GM12872 (cell line): ENCODE results near the gene ATP6V0A4.

ENCODE experiments used
- TF ChIP-seq, protein P1 (sequence below): IDR thresholded peaks from 3 replicates; pipeline ENCODE4 v1.5.1; 2011; ENCODE audit warnings: low read depth, mild to moderate bottlenecking, low read length, moderate library complexity; ENCODE audit not compliant: insufficient read depth

Gene ATP6V0A4

DNA sequence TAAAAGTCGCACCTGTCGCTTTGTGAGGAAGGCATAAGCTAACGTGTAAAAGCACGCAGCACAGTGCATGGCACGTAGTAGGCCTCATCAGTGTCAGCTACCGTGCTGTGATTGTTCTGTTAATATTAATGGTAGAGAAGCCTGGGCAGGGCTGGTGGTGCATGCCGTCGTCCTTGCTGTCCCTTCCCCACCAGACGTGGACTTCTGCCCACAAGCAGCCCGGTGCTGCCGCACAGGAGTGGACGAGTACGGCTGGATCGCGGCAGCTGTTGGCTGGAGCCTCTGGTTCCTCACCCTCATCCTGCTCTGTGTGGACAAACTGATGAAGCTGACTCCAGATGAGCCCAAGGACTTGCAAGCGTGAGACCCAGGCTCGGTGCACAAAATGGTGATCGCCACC is 4.7 kb upstream of the ATP6V0A4 start:
- TF ChIP-seq, protein P1, sequence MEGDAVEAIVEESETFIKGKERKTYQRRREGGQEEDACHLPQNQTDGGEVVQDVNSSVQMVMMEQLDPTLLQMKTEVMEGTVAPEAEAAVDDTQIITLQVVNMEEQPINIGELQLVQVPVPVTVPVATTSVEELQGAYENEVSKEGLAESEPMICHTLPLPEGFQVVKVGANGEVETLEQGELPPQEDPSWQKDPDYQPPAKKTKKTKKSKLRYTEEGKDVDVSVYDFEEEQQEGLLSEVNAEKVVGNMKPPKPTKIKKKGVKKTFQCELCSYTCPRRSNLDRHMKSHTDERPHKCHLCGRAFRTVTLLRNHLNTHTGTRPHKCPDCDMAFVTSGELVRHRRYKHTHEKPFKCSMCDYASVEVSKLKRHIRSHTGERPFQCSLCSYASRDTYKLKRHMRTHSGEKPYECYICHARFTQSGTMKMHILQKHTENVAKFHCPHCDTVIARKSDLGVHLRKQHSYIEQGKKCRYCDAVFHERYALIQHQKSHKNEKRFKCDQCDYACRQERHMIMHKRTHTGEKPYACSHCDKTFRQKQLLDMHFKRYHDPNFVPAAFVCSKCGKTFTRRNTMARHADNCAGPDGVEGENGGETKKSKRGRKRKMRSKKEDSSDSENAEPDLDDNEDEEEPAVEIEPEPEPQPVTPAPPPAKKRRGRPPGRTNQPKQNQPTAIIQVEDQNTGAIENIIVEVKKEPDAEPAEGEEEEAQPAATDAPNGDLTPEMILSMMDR = no peak

- TF ChIP-seq, protein P1 = no peak
Observed at GRCh38 chr7:138801256-138801655, 3.3 kb upstream of the ATP6V0A4 start.

DNA sequence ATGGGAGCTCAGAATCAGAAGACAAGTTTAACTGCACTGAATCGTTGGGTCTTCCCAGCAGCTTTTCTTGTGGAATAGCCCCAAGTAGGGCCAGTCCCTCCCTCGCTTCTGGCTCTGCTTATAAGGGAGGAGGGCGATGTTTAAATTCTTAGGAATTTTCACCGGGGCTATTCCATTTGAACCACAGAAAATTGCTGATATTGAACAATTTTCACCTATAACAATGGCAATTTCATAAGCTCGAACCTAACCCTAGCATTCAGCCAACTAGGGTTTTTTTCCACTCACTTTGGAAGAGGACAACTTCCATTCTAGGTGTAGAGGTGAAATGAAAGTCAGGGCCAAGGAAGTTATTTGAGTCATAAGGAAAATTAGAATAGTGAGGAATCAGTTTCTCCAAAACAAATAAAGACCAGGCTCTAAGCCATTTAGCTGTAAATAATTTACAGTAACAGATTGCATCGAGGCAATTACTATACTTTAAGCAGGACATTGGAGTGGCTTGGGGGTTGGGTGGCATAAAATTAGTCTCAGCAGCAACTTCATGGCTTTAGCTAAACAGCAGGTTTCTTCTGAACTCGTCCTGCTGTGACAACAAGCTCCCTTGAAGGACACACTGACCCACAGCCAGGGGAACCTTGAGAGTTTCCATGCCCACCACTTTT is 1.5 kb upstream of the ATP6V0A4 start:
- TF ChIP-seq, protein P1 = no peak

DNA sequence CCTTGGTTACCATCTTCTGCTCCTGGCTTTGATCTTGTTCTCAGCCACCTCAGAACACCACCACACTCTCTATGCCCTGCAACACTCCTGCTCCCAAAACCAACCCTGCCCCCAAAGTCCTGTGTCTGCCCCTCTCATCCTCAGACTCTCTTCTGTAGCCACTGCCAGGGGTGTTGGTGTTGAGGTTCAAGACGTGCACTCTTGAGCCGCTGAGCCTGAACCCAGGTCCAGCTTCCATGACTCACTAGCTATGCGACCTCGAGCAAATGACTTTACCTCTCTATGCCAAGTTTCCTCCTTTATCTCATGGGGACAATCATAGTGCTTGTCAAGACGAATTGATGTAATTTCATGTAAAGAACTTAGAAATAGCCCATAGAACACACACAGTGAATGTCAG is 840 bp upstream of the ATP6V0A4 start:
- TF ChIP-seq, protein P1 = no peak

DNA sequence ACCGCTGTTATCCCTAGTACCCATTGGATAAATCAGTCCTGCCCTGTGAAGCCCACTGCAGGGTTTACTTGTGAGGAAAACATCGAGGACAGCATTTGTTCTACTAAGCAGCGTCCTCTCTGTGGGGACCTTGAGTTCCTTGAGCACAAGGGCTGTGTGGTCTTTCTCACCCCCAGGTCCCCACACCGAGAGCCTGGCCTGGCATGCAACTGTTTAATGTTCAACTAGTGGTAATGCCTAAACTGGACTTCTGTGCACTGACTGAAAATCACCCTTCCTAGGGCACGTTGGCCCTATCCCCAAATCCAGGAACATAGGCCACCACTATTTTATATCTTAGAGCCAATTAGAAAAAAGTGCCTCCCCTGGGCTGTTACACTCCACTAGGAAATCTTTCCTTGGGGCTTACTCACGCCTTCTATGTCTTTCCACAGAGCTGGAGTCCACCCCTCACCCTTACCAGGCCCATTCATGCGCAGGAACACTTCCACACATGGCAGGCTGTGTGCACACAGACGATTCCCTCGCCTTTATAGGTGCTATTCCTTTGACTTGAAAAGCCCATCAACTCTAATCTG is 1.9 kb downstream of the ATP6V0A4 start:
- TF ChIP-seq, protein P1 = no peak

DNA sequence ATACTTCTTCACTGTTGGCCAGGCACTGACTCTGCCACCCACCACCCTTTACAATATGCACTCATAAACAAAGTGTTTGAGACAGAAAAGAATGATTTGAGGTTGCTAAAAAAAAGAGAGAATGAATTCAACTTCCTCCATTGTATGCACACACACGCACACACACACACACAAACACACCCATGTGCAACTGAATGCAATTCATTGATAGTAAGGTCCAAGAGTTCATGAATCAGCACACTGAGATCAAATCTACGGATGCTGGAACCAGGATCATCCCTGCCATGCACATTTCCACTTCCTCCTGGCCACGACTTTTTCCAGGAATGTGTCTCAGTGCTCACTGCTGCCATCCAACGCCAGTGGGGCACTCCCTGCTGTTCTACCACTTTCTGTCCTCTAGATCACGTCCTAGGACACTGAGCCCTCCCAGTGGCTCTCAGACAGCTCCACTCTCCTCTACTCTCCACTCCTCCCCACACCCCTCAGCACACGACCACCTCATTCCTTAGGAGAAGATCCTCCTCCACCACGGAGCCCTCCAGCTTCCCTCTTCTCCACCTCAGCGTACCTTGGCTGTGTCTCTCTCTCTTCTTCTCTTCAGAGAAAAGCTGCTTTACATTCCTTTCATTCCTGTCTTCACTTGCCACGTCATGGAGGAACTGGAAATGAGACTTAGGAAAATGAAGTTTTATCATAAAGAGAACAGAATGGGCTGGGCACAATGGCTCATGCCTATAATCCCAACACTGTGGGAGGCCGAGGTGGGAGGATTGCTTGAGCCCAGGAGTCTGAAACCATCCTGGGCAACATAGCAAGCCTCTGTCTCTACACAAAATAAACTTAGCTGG is 12.2 kb downstream of the ATP6V0A4 start:
- TF ChIP-seq, protein P1 = no peak

DNA sequence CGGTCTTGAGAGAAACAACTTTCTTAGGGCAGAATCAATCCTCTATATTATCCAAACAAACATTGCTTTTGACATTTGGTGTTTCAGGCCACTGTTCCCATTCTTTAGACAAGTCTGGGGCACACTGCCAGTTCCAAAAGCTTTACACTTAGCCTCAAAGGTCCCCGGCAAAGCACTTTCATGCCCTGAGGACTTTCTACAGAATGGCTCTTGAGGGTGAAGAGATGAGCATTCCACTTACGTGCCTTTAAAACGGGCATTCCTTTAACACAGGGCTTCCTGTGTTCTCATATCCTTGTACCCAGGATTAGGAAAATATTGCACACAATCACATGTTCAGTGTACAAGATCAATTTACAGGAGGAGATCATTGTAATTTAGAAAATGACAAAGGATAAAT is 13.3 kb downstream of the ATP6V0A4 start:
- TF ChIP-seq, protein P1 = no peak
